ENCODE results near the gene DMRT3. TPM values are rescaled to one million over a fixed set of nuclear protein-coding genes. Genes with fewer than 3 reads are reported as not detected.

The DMRT3 gene
- total RNA-seq, 5 donors from 2014 or later (not counting 1 experiment from before 2014, with no cell fraction given) = not detected

GRCh38 chr9:959914-960313, 16.5 kb upstream of the DMRT3 start:
- no peak overlapping the region for H3K4me3 ChIP-seq (ENCODE audit: control insufficient read depth in 1 of 2, extremely low read depth in 1 of 2, low read length in 1 of 2)
- no peaks in the 10 kb centered on the region for H3K9me3 ChIP-seq
- no peak overlapping the region for H3K27ac ChIP-seq (ENCODE audit: low read length)
- peaks cover 7 to 28% of the 10 kb centered on the region in 2 experiments for H3K27me3 ChIP-seq (replicated peaks in 1 of 2; ENCODE audit: control insufficient read depth in 2 of 2, extremely low read depth in 1 of 2, insufficient read depth in 2 of 2, low read length in 1 of 2)
- ATAC-seq (replicated peaks in 1 of 4) (no peak), DNase-seq (no peak)
- H3K36me3 Mint-ChIP-seq = no peaks in the 10 kb centered on the region
- no peaks in the 10 kb centered on the region for H3K4me1 Mint-ChIP-seq
- POLR2A ChIA-PET = no interaction called here
- H3K36me3 ChIP-seq (ENCODE audit: control insufficient read depth in 2 of 2, extremely low read depth in 1 of 2, insufficient read depth in 1 of 2, low read length in 1 of 2) = no peaks in the 10 kb centered on the region
- peaks cover 46 to 47% of the 10 kb centered on the region in 2 donors for H3K27me3 Mint-ChIP-seq
- no peaks in the 10 kb centered on the region for H3K4me1 ChIP-seq (ENCODE audit: control insufficient read depth in 1 of 2, extremely low read depth in 1 of 2, insufficient read depth in 2 of 2, low read length in 2 of 2)
- no peak overlapping the region for H3K27ac Mint-ChIP-seq
- WGBS (ENCODE audit: insufficient coverage) = 83% methylated on average over 4 of the region's 4 CpGs
- CTCF ChIA-PET = no interaction called here
- H3K4me3 Mint-ChIP-seq = no peak overlapping the region
- no peaks in the 10 kb centered on the region for H3K9me3 Mint-ChIP-seq

GRCh38 chr9:962023-962422, 14.4 kb upstream of the DMRT3 start:
- H3K4me3 Mint-ChIP-seq = no peak overlapping the region
- Histone ChIP-seq H3K9me3 (no peaks in the 10 kb centered on the region), H3K4me1 (ENCODE audit: control insufficient read depth in 1 of 2, extremely low read depth in 1 of 2, insufficient read depth in 2 of 2, low read length in 2 of 2) (no peaks in the 10 kb centered on the region), H3K27me3 (replicated peaks in 1 of 2; ENCODE audit: control insufficient read depth in 2 of 2, extremely low read depth in 1 of 2, insufficient read depth in 2 of 2, low read length in 1 of 2) (peaks cover 7 to 30% of the 10 kb centered on the region in 2 experiments), H3K4me3 (ENCODE audit: control insufficient read depth in 1 of 2, extremely low read depth in 1 of 2, low read length in 1 of 2) (no peak overlapping the region), H3K36me3 (ENCODE audit: control insufficient read depth in 2 of 2, extremely low read depth in 1 of 2, insufficient read depth in 1 of 2, low read length in 1 of 2) (no peaks in the 10 kb centered on the region), H3K27ac (ENCODE audit: low read length) (no peak overlapping the region)
- no peaks in the 10 kb centered on the region for H3K9me3 Mint-ChIP-seq
- CTCF ChIA-PET = no interaction called here
- peaks cover 58 to 63% of the 10 kb centered on the region in 2 donors for H3K27me3 Mint-ChIP-seq
- DNase-seq (no peak), ATAC-seq (replicated peaks in 1 of 4) (no peak)
- H3K4me1 Mint-ChIP-seq = no peaks in the 10 kb centered on the region
- POLR2A ChIA-PET = no interaction called here
- no peak overlapping the region for H3K27ac Mint-ChIP-seq
- no peaks in the 10 kb centered on the region for H3K36me3 Mint-ChIP-seq
- 72% methylated on average over 6 of the region's 6 CpGs for WGBS (ENCODE audit: insufficient coverage)

DNA sequence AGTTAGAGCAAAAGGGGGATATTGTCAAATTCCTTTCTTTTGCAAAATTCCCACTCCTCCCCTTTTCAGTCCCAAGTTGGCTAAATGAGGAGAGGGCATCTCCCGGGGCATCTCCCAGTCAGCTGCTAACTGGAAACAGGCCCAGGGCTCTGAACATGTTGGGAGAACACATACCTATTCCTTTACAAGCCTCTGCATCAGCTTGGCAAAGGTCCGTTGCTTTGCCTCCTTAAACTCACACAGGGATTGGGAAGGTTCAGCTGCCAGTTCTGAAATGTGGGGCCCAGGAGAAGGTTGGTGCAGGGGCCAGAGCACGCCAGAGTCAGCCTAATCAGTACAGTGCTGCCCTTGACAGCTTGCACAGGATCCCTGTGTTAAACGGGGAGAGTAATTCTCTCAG, 11.0 kb upstream of the DMRT3 start:
- CTCF ChIA-PET = no interaction called here
- no peak overlapping the region for H3K27ac Mint-ChIP-seq
- POLR2A ChIA-PET = no interaction called here

DNA sequence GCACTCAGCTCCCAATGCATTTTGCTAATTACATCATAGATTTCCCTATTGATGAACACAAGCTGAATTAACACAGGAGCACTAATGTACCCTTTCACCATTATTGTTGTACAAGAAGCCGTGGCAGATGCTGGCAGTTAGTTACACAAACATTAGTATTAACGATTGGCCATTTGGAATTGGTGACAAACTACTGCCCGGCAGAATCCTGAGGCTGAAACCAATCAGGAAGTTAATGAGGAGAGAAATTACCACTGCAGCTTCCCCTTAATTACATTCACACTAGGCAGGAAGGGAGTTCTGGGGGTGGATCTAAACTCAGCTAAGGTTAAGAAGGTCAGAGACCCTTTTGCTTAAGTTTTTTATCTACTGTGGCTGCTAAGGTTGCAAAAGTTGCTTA, 9.6 kb upstream of the DMRT3 start:
- H3K4me1 Mint-ChIP-seq = peaks cover 13 to 22% (median 17%) of the 10 kb centered on the region in 3 donors
- CTCF ChIA-PET = no interaction called here
- Histone ChIP-seq H3K27ac (ENCODE audit: low read length) (no peak overlapping the region), H3K9me3 (no peaks in the 10 kb centered on the region), H3K36me3 (ENCODE audit: control insufficient read depth in 2 of 2, extremely low read depth in 1 of 2, insufficient read depth in 1 of 2, low read length in 1 of 2) (no peaks in the 10 kb centered on the region), H3K4me3 (ENCODE audit: control insufficient read depth in 1 of 2, extremely low read depth in 1 of 2, low read length in 1 of 2) (no peak overlapping the region), H3K4me1 (ENCODE audit: control insufficient read depth in 1 of 2, extremely low read depth in 1 of 2, insufficient read depth in 2 of 2, low read length in 2 of 2) (peaks cover 2 to 25% of the 10 kb centered on the region in 2 experiments), H3K27me3 (replicated peaks in 1 of 2; ENCODE audit: control insufficient read depth in 2 of 2, extremely low read depth in 1 of 2, insufficient read depth in 2 of 2, low read length in 1 of 2) (peaks cover 22 to 49% of the 10 kb centered on the region in 2 experiments)
- peaks cover 63 to 79% of the 10 kb centered on the region in 2 donors for H3K27me3 Mint-ChIP-seq
- H3K4me3 Mint-ChIP-seq = no peak overlapping the region
- WGBS (ENCODE audit: insufficient coverage) = no CpG with 5 or more reads among the region's 3 CpGs
- ATAC-seq (replicated peaks in 1 of 4) (no peak), DNase-seq (no peak)
- no peaks in the 10 kb centered on the region for H3K36me3 Mint-ChIP-seq
- POLR2A ChIA-PET = no interaction called here
- no peak overlapping the region for H3K27ac Mint-ChIP-seq
- H3K9me3 Mint-ChIP-seq = no peaks in the 10 kb centered on the region

More for the DNA sequence above, 11.0 kb upstream of the DMRT3 start:
- Mint-ChIP-seq H3K4me1 (peaks cover 11 to 22% (median 14%) of the 10 kb centered on the region in 3 donors), H3K27me3 (peaks cover 76 to 85% of the 10 kb centered on the region in 2 donors), H3K9me3 (no peaks in the 10 kb centered on the region), H3K4me3 (no peak overlapping the region), H3K36me3 (no peaks in the 10 kb centered on the region)
- DNase-seq (no peak), ATAC-seq (replicated peaks in 1 of 4) (no peak)
- Histone ChIP-seq H3K27me3 (replicated peaks in 1 of 2; ENCODE audit: control insufficient read depth in 2 of 2, extremely low read depth in 1 of 2, insufficient read depth in 2 of 2, low read length in 1 of 2) (peaks cover 20 to 42% of the 10 kb centered on the region in 2 experiments), H3K4me1 (ENCODE audit: control insufficient read depth in 1 of 2, extremely low read depth in 1 of 2, insufficient read depth in 2 of 2, low read length in 2 of 2) (peaks cover 0 to 12% of the 10 kb centered on the region in 2 experiments), H3K27ac (ENCODE audit: low read length) (no peak overlapping the region), H3K9me3 (no peaks in the 10 kb centered on the region), H3K36me3 (ENCODE audit: control insufficient read depth in 2 of 2, extremely low read depth in 1 of 2, insufficient read depth in 1 of 2, low read length in 1 of 2) (no peaks in the 10 kb centered on the region), H3K4me3 (ENCODE audit: control insufficient read depth in 1 of 2, extremely low read depth in 1 of 2, low read length in 1 of 2) (no peak overlapping the region)
- WGBS (ENCODE audit: insufficient coverage) = 27% methylated on average over 2 of the region's 4 CpGs

- Mint-ChIP-seq H3K36me3 (no peaks in the 10 kb centered on the region), H3K9me3 (no peaks in the 10 kb centered on the region), H3K4me1 (peaks cover 16 to 22% (median 21%) of the 10 kb centered on the region in 3 donors), H3K4me3 (no peak overlapping the region), H3K27me3 (peaks cover 59 to 79% of the 10 kb centered on the region in 2 donors), H3K27ac (no peak overlapping the region)
- Histone ChIP-seq H3K36me3 (ENCODE audit: control insufficient read depth in 2 of 2, extremely low read depth in 1 of 2, insufficient read depth in 1 of 2, low read length in 1 of 2) (no peaks in the 10 kb centered on the region), H3K27ac (ENCODE audit: low read length) (no peak overlapping the region), H3K9me3 (no peaks in the 10 kb centered on the region), H3K27me3 (replicated peaks in 1 of 2; ENCODE audit: control insufficient read depth in 2 of 2, extremely low read depth in 1 of 2, insufficient read depth in 2 of 2, low read length in 1 of 2) (peaks cover 22 to 49% of the 10 kb centered on the region in 2 experiments), H3K4me3 (ENCODE audit: control insufficient read depth in 1 of 2, extremely low read depth in 1 of 2, low read length in 1 of 2) (no peak overlapping the region), H3K4me1 (ENCODE audit: control insufficient read depth in 1 of 2, extremely low read depth in 1 of 2, insufficient read depth in 2 of 2, low read length in 2 of 2) (peaks cover 2 to 30% of the 10 kb centered on the region in 2 experiments)
- ChIA-PET CTCF (no interaction called here), POLR2A (no interaction called here)
- WGBS (ENCODE audit: insufficient coverage) = 0% methylated on average over 1 of the region's 6 CpGs
- DNase-seq (no peak), ATAC-seq (replicated peaks in 1 of 4) (no peak)
Observed at GRCh38 chr9:967436-967835, 9.0 kb upstream of the DMRT3 start.

- Histone ChIP-seq H3K9me3 (no peaks in the 10 kb centered on the region), H3K27ac (ENCODE audit: low read length) (no peak overlapping the region), H3K4me3 (ENCODE audit: control insufficient read depth in 1 of 2, extremely low read depth in 1 of 2, low read length in 1 of 2) (no peak overlapping the region), H3K27me3 (replicated peaks in 1 of 2; ENCODE audit: control insufficient read depth in 2 of 2, extremely low read depth in 1 of 2, insufficient read depth in 2 of 2, low read length in 1 of 2) (peaks cover 22 to 51% of the 10 kb centered on the region in 2 experiments), H3K36me3 (ENCODE audit: control insufficient read depth in 2 of 2, extremely low read depth in 1 of 2, insufficient read depth in 1 of 2, low read length in 1 of 2) (no peaks in the 10 kb centered on the region), H3K4me1 (ENCODE audit: control insufficient read depth in 1 of 2, extremely low read depth in 1 of 2, insufficient read depth in 2 of 2, low read length in 2 of 2) (peaks cover 2 to 37% of the 10 kb centered on the region in 2 experiments)
- Mint-ChIP-seq H3K27ac (no peak overlapping the region), H3K4me1 (peaks cover 16 to 22% (median 21%) of the 10 kb centered on the region in 3 donors), H3K4me3 (no peak overlapping the region), H3K9me3 (no peaks in the 10 kb centered on the region), H3K27me3 (peaks cover 55 to 75% of the 10 kb centered on the region in 2 donors), H3K36me3 (no peaks in the 10 kb centered on the region)
- DNase-seq (no peak), ATAC-seq (replicated peaks in 1 of 4) (no peak)
- WGBS (ENCODE audit: insufficient coverage) = 10% methylated on average over 6 of the region's 15 CpGs
- ChIA-PET CTCF (no interaction called here), POLR2A (no interaction called here)
Observed at GRCh38 chr9:967903-968641, 8.4 kb upstream of the DMRT3 start.
